Loucy (cell line): ENCODE data around the gene PADI6.

Source experiments
- H2AFZ ChIP-seq: fragments of 200-600 bp; sonication (generic); 2 replicates; pipeline ENCODE4 v1.6.0; 2016; ENCODE audit warnings: antibody characterized with exemption, mild to moderate bottlenecking, low read length, moderate library complexity
- H3F3A ChIP-seq: fragments of 200-600 bp; 2 replicates; pipeline ENCODE4 v1.6.0; 2016; ENCODE audit warnings: antibody characterized with exemption, low read depth, mild to moderate bottlenecking
- H3K27me3 ChIP-seq: fragments of 200-600 bp; sonication (generic); 2 replicates; pipeline ENCODE4 v1.6.1; 2014; ENCODE audit warnings: low read length, mild to moderate bottlenecking; ENCODE audit not compliant: insufficient read depth, poor library complexity, severe bottlenecking
- H3K36me3 ChIP-seq: fragments of 200-600 bp; sonication (generic); 2 replicates; pipeline ENCODE4 v1.6.1; 2016; ENCODE audit warnings: low read length; ENCODE audit not compliant: insufficient read depth
- H3K4me1 ChIP-seq: fragments of 200-600 bp; sonication (generic); 2 replicates; pipeline ENCODE4 v1.5.1; 2014; ENCODE audit warnings: low read length, mild to moderate bottlenecking; ENCODE audit not compliant: insufficient read depth, poor library complexity, severe bottlenecking
- H3K4me2 ChIP-seq: fragments of 200-600 bp; sonication (generic); 2 replicates; pipeline ENCODE4 v1.6.0; 2014; ENCODE audit warnings: antibody characterized with exemption, low read length, low read depth, mild to moderate bottlenecking; ENCODE audit not compliant: poor library complexity, severe bottlenecking
- H3K4me3 ChIP-seq: fragments of 200-600 bp; sonication (generic); 2 replicates; pipeline ENCODE4 v1.5.1; 2014; ENCODE audit warnings: low read length, mild to moderate bottlenecking, mixed read lengths; ENCODE audit not compliant: poor library complexity, severe bottlenecking
- H3K79me2 ChIP-seq: fragments of 200-600 bp; sonication (generic); 2 replicates; pipeline ENCODE4 v1.6.1; 2014; ENCODE audit warnings: low read length; ENCODE audit not compliant: insufficient read depth
- H3K9ac ChIP-seq: fragments of 200-600 bp; sonication (generic); 2 replicates; pipeline ENCODE4 v1.6.0; 2014; ENCODE audit warnings: mild to moderate bottlenecking, low read depth, low read length, moderate library complexity; ENCODE audit not compliant: poor library complexity, severe bottlenecking
- H3K9me2 ChIP-seq: fragments of 200-600 bp; sonication (generic); replicated peaks from 2 replicates; pipeline ENCODE4 v1.6.1; 2016; ENCODE audit warnings: low read depth, low read length, mixed read lengths
- H3K9me3 ChIP-seq: fragments of 200-600 bp; sonication (generic); 2 replicates; pipeline ENCODE4 v1.6.1; 2014; ENCODE audit warnings: mild to moderate bottlenecking, antibody characterized with exemption, low read length, low read depth; ENCODE audit not compliant: insufficient read depth
- H4K20me1 ChIP-seq: fragments of 200-600 bp; sonication (generic); 2 replicates; pipeline ENCODE4 v1.6.0; 2014; ENCODE audit warnings: antibody characterized with exemption, low read length, mild to moderate bottlenecking; ENCODE audit not compliant: insufficient read depth, poor library complexity, severe bottlenecking
- CTCF ChIP-seq: fragments of 200-600 bp; sonication (generic); conservative IDR thresholded peaks from 2 replicates; pipeline ENCODE4 v1.5.1; 2014; ENCODE audit warnings: mild to moderate bottlenecking, antibody characterized with exemption, low read length
- EZH2phosphoT487 ChIP-seq: fragments of 200-600 bp; IDR thresholded peaks from 2 replicates; pipeline ENCODE4 v1.6.1; 2018; ENCODE audit warnings: antibody characterized with exemption, mild to moderate bottlenecking, moderate library complexity, borderline replicate concordance

The PADI6 gene

DNA sequence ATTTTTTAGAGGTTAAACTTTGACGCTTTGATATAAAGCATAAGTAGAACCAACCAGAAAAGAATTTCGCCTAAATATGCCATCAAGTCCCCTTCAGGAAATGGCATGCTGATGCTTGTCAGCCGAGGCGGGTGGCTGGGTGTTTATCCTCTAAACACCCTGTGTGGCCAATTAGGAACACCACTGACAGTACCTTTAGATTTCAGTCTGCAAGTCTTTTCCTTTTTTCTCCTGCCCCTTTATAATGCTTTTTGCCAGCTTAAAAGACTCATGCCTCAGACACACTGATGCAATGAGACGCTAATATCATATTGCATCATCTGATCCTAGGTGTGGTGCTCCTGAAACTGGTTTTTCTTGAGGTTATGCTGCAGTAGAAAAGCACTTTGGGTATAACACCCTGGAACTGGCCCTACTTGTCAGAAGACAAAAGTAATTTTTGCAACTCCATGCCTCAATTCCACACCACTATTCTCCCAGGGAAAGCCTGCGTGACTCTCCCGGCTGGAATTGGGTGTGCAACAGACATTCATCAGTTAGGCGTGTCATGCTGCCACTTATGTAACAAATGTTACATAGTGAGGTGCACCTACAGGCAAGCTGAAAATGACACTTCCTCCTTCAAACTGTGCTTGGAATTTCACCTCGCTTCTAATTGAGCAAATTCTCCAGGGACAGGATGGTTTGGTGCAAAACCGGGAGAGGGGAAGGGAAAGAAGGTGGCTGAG is 69.4 kb downstream of the PADI6 start:
- Histone ChIP-seq H3K4me1 (peaks cover 25% of the 10 kb centered on the region), H3K9me2 (no peaks in the 10 kb centered on the region), H3K9me3 (no peaks in the 10 kb centered on the region), H3K9ac (peak overlapping the region; percentile 99), H4K20me1 (peaks cover 15% of the 10 kb centered on the region), H3K36me3 (peaks cover 9% of the 10 kb centered on the region; the same call in 1 of the 2 replicates), H3K4me2 (peak overlapping the region; percentile 69), H3K79me2 (peaks cover 22% of the 10 kb centered on the region), H3K27me3 (peaks cover 8% of the 10 kb centered on the region), H3K4me3 (peak overlapping the region; percentile 74), H3F3A (no peaks in the 10 kb centered on the region), H2AFZ (no peak overlapping the region)
- no peak for TF ChIP-seq EZH2phosphoT487
- TF ChIP-seq CTCF = no peak

DNA sequence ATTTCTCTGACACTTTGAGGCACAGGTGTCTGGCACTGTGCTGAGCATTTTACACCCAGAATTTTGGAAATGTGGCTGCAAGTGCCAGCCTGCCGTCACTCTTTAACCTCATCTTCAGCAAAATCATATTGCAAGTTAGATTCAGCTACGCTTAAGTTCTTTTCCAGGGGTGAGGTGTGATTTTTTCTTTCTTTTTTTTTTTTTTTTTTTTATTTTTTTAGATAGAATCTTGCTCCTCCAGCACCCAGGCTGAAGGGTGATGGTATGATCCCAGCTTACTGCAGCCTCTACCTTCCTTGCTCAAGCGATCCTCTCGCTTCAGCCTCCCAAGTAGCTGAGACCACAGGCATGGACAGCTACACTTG is 70.0 kb downstream of the PADI6 start:
- Histone ChIP-seq H3K9me3 (no peaks in the 10 kb centered on the region), H3K36me3 (peaks cover 4% of the 10 kb centered on the region; the same call in 1 of the 2 replicates), H2AFZ (no peak overlapping the region), H4K20me1 (peaks cover 9% of the 10 kb centered on the region), H3K79me2 (peaks cover 16% of the 10 kb centered on the region), H3K4me1 (peaks cover 20% of the 10 kb centered on the region), H3K4me3 (no peak overlapping the region), H3F3A (no peaks in the 10 kb centered on the region), H3K4me2 (no peak overlapping the region), H3K27me3 (peaks cover 8% of the 10 kb centered on the region), H3K9ac (no peak overlapping the region), H3K9me2 (no peaks in the 10 kb centered on the region)
- no peak for TF ChIP-seq EZH2phosphoT487
- TF ChIP-seq CTCF = no peak

DNA sequence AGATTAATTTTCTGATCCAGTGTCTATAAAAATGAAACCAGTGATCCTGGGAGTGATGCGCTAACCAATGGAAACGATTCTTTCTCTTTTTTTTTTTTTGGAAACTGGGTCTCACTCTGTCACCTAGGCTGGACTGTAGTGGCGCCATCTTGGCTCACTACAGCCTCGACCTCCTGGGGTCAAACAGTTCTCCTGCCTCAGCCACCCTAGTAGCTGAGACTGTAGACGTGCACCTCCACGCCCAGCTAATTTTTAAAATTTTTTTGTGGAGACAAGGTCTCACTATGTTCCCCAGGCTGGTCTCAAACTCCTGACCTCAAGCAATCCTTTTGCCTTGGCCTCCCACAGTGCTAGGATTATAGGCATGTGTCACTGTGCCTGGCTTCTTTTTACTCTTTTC is 70.8 kb downstream of the PADI6 start:
- Histone ChIP-seq H3K27me3 (peaks cover 8% of the 10 kb centered on the region), H3K9ac (no peak overlapping the region), H3K4me3 (no peak overlapping the region), H3K36me3 (no peaks in the 10 kb centered on the region), H3K79me2 (peaks cover 11% of the 10 kb centered on the region), H3K9me3 (no peaks in the 10 kb centered on the region), H4K20me1 (peaks cover 5% of the 10 kb centered on the region), H3K4me1 (peaks cover 18% of the 10 kb centered on the region), H3K9me2 (no peaks in the 10 kb centered on the region), H3K4me2 (no peak overlapping the region), H2AFZ (no peak overlapping the region), H3F3A (no peaks in the 10 kb centered on the region)
- TF ChIP-seq EZH2phosphoT487 (no peak), CTCF (no peak)
